ENCODE measurements around the gene TRIP10. TPM values are rescaled to one million over a fixed set of nuclear protein-coding genes. Genes with fewer than 3 reads are reported as not detected.
A peak's percentile ranks its signal among the peaks of the same experiment; 100 is the strongest.

The TRIP10 gene
- total and polyA plus RNA-seq, 2 of the 4 experiments (the other 2 are of a cell fraction), result 39.1 to 47.0 TPM

DNA sequence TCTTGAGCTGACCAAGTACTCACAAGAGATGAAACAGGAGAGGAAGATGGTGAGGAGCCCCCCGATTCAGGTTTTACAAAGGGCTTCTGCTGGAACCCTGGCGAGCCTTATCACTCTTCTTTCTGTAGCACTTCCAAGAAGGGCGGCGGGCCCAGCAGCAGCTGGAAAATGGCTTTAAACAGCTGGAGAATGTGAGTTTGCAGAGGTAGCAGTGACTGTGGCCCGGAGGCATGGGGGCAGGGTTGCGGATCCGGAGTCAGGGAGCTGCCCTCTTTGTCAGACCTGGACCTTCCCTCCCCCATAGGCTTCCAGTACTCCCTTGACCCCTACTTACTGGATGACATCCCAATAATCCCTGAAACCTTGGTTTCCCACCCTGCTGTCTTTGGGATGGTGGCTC is 3.6 kb downstream of the TRIP10 start:
- dilution Hi-C loops (cut with HindIII; ENCODE audit: low sequenced_read_pairs, unreplicated experiment), result no loop called here
- BruUV-seq (replicated peaks), result no TSS peak
- peak overlapping the region; percentile 55 for H2BK5ac ChIP-seq (ENCODE audit: low read depth, low read length, poor library complexity, severe bottlenecking)

More for the DNA sequence above, 3.6 kb downstream of the TRIP10 start:
- POLR2A ChIA-PET (ENCODE audit: unreplicated experiment), result no interaction called here
- CTCF ChIA-PET, result no interaction called here
- ATAC-seq (ENCODE audit: low read depth) (no peak), DNase-seq (no peak)
- Histone ChIP-seq H3K27ac (ENCODE audit: insufficient read depth, low read length) (peak overlapping the region; percentile 85; the same call in 1 of the 2 replicates), H2AFZ (replicated peaks; ENCODE audit: low read length, poor library complexity) (no peak overlapping the region), H3K4me2 (ENCODE audit: low read depth, low read length) (no peak overlapping the region), H2BK20ac (ENCODE audit: low read depth, low read length) (no peak overlapping the region), H3K9me3 (ENCODE audit: control insufficient read depth, insufficient read depth, low read length) (no peaks in the 10 kb centered on the region), H3K9me1 (ENCODE audit: insufficient read depth, low read length) (peaks cover 3% of the 10 kb centered on the region; the same call in 1 of the 2 replicates), H3K4ac (ENCODE audit: low read depth, low read length) (peak overlapping the region; percentile 93), H3K79me1 (ENCODE audit: low read depth in 1 of 2, low read length in 2 of 2) (peaks cover 17 to 58% of the 10 kb centered on the region in 2 experiments), H2AK5ac (ENCODE audit: low read depth, low read length) (peak overlapping the region; percentile 76), H4K20me1 (ENCODE audit: insufficient read depth, low read length) (0 out of 2 replicates have a peak, but pooled peaks cover 4% of the 10 kb centered on the region), H3K56ac (ENCODE audit: extremely low read depth, insufficient read depth, low read length) (no peak overlapping the region), H2BK120ac (ENCODE audit: low read depth, low read length) (0 out of 2 replicates have a peak overlapping the region, but pooled peaks have one; percentile 18), H3K18ac (ENCODE audit: low read depth, low read length) (peak overlapping the region; percentile 14; the same call in 1 of the 2 replicates), H3K4me1 (ENCODE audit: control insufficient read depth, insufficient read depth, low read length) (peaks cover 37% of the 10 kb centered on the region), H3K14ac (replicated peaks; ENCODE audit: low read depth, low read length) (no peak overlapping the region; the same call in 1 of the 2 replicates), H4K91ac (ENCODE audit: insufficient read depth, low read depth, low read length) (no peak overlapping the region; the same call in none of the 2 replicates), H4K8ac (ENCODE audit: low read depth in 2 of 2, low read length in 2 of 2) (peak overlapping the region; percentile 6 to 17; a peak in 1 of 4 replicates), H2BK15ac (ENCODE audit: low read depth, low read length) (no peak overlapping the region; the same call in 2 of the 3 replicates), H2AK9ac (replicated peaks; ENCODE audit: low read depth, low read length, poor library complexity) (no peak overlapping the region), H3K36me3 (ENCODE audit: control insufficient read depth, insufficient read depth, low read length) (peaks cover 34% of the 10 kb centered on the region), H4K5ac (ENCODE audit: low read depth, low read length) (no peak overlapping the region), H3K27me3 (ENCODE audit: control insufficient read depth, insufficient read depth, low read length) (no peaks in the 10 kb centered on the region), H3K23ac (ENCODE audit: low read depth, low read length) (peak overlapping the region; percentile 11), H3K9ac (ENCODE audit: low read depth, low read length) (no peak overlapping the region; the same call in 1 of the 2 replicates), H3K4me3 (ENCODE audit: insufficient read depth, low read depth, low read length) (no peak overlapping the region)
- TF ChIP-seq, protein P1, sequence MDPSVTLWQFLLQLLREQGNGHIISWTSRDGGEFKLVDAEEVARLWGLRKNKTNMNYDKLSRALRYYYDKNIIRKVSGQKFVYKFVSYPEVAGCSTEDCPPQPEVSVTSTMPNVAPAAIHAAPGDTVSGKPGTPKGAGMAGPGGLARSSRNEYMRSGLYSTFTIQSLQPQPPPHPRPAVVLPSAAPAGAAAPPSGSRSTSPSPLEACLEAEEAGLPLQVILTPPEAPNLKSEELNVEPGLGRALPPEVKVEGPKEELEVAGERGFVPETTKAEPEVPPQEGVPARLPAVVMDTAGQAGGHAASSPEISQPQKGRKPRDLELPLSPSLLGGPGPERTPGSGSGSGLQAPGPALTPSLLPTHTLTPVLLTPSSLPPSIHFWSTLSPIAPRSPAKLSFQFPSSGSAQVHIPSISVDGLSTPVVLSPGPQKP (IDR thresholded peaks at IDR 0.05; ENCODE audit: borderline replicate concordance, low read depth, low read length), result no peak
- TF ChIP-seq BHLHE40 (IDR thresholded peaks at IDR 0.05; ENCODE audit: low read depth, low read length), result no peak
- TF ChIP-seq RCOR1 (IDR thresholded peaks at IDR 0.05; ENCODE audit: insufficient replicate concordance, low read length), result no peak
- TF ChIP-seq MAFK (IDR thresholded peaks at IDR 0.05; ENCODE audit: low read depth, low read length), result no peak
- no peak for TF ChIP-seq MXI1 (IDR thresholded peaks at IDR 0.05; ENCODE audit: borderline replicate concordance, low read depth, low read length)
- TF ChIP-seq, protein P2, sequence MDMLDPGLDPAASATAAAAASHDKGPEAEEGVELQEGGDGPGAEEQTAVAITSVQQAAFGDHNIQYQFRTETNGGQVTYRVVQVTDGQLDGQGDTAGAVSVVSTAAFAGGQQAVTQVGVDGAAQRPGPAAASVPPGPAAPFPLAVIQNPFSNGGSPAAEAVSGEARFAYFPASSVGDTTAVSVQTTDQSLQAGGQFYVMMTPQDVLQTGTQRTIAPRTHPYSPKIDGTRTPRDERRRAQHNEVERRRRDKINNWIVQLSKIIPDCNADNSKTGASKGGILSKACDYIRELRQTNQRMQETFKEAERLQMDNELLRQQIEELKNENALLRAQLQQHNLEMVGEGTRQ (IDR thresholded peaks at IDR 0.05; ENCODE audit: low read depth, low read length), result no peak
- no peak for TF ChIP-seq RAD21 (IDR thresholded peaks at IDR 0.05; ENCODE audit: low read length)
- TF ChIP-seq, protein P3, sequence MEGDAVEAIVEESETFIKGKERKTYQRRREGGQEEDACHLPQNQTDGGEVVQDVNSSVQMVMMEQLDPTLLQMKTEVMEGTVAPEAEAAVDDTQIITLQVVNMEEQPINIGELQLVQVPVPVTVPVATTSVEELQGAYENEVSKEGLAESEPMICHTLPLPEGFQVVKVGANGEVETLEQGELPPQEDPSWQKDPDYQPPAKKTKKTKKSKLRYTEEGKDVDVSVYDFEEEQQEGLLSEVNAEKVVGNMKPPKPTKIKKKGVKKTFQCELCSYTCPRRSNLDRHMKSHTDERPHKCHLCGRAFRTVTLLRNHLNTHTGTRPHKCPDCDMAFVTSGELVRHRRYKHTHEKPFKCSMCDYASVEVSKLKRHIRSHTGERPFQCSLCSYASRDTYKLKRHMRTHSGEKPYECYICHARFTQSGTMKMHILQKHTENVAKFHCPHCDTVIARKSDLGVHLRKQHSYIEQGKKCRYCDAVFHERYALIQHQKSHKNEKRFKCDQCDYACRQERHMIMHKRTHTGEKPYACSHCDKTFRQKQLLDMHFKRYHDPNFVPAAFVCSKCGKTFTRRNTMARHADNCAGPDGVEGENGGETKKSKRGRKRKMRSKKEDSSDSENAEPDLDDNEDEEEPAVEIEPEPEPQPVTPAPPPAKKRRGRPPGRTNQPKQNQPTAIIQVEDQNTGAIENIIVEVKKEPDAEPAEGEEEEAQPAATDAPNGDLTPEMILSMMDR (conservative IDR thresholded peaks at IDR 0.05; ENCODE audit: low read depth, low read length), result no peak
- TF ChIP-seq CEBPB (IDR thresholded peaks at IDR 0.05; ENCODE audit: low read depth, low read length), result no peak
- TF ChIP-seq FOS (IDR thresholded peaks at IDR 0.05; ENCODE audit: low read depth, low read length), result no peak
- no peak for TF ChIP-seq SMC3 (IDR thresholded peaks at IDR 0.05; ENCODE audit: low read depth, low read length)
- TF ChIP-seq CHD1 (IDR thresholded peaks at IDR 0.05; ENCODE audit: low read depth, low read length), result no peak
- no peak for TF ChIP-seq NFE2L2 (IDR thresholded peaks at IDR 0.05; ENCODE audit: low read depth, low read length)
- TF ChIP-seq RFX5 (IDR thresholded peaks at IDR 0.05; ENCODE audit: low read depth, low read length), result no peak
- TF ChIP-seq MAZ (IDR thresholded peaks at IDR 0.05; ENCODE audit: borderline replicate concordance, low read depth, low read length), result no peak
- TF ChIP-seq POLR2A (IDR thresholded peaks at IDR 0.05; ENCODE audit: low read depth, low read length), result no peak
- in situ Hi-C loops (cut with MboI; ENCODE audit: low sequenced_read_pairs), result no loop called here
- intact Hi-C loops (cut with micrococcal nuclease), result no loop called here
- 52% methylated on average over 3 of the region's 7 CpGs; no CpG with 5 or more reads in 1 of the 2 experiments for WGBS, 2 experiments (ENCODE audit: extremely low coverage in 2 of 2, insufficient read length in 1 of 2)
